Panc1 (cell line): Measurements from ENCODE around the gene ZNRF3.

Source experiments
- CTCF ChIP-seq: fragments of 450-650 bp; IDR thresholded peaks from 2 replicates; pipeline ENCODE4 v1.5.1; 2017; ENCODE audit warnings: mild to moderate bottlenecking
- POLR2AphosphoS5 ChIP-seq: IDR thresholded peaks from 2 replicates; pipeline ENCODE4 v1.6.1; 2012; ENCODE audit warnings: mild to moderate bottlenecking, low read depth, low read length, moderate library complexity
- TCF7L2 ChIP-seq: IDR thresholded peaks from 2 replicates; pipeline ENCODE4 v1.6.1; 2011; ENCODE audit warnings: mild to moderate bottlenecking, low read depth, low read length, inconsistent platforms

- TF ChIP-seq TCF7L2 (no peak), CTCF (no peak), POLR2AphosphoS5 (no peak)
Observed at GRCh38 chr22:28911304-28911690, 27.9 kb downstream of the ZNRF3 start.
